MV-4-11 (cell line): ENCODE data around the gene ABL1.

Source experiments
- DNase-seq: peaks from one replicate; lab custom pipeline; 2025; lab: John Stamatoyannopoulos, UW

ABL1 gene

DNA sequence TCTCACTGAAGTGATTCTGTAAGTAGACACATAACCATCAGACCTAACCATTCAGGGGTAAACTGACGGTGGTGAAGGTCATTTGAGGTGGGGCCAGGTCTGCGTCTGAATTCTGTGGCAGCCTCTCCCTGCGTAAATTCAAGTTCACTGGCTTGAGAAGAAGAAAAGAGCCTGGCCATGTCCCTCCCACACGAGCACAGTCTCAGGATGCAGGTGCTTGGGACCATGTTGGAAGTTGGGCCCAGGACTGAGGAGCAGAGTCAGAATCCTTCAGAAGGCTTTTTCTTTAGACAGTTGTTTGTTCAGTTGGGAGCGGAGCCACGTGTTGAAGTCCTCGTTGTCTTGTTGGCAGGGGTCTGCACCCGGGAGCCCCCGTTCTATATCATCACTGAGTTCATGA is 37.5 kb downstream of the ABL1 start:
- no peak for DNase-seq

DNA sequence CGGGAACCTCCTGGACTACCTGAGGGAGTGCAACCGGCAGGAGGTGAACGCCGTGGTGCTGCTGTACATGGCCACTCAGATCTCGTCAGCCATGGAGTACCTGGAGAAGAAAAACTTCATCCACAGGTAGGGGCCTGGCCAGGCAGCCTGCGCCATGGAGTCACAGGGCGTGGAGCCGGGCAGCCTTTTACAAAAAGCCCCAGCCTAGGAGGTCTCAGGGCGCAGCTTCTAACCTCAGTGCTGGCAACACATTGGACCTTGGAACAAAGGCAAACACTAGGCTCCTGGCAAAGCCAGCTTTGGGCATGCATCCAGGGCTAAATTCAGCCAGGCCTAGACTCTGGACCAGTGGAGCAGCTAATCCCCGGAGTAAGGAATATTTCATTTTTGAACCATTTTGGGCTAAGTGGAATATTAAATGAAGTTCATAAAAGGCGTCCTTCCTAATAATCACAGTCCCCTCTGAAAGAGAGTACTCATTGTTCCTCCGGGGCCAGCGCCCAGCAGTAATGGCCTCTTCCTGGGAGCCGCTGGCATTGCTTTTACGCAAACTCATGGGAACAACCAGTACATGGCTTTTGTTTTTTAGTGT is 38.0 kb downstream of the ABL1 start:
- no peak for DNase-seq

DNA sequence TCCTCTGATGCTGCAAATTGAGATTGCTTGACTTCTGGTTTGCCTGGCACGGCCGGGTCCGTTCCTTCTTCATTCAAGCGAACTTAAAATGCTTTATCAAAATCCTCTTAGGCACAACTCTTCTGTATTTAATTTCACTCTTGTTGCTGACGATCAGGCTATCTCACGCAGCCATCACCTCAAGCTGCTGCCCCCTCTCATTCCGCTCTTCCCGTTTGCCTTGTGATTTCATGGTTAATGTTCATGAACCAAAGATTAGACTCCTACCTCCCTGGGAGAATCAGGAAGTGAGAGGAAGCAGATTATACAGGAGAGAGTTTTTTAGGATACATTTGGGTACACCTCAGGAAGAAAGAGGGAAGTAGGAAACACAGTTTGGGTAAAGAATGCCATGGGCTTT is 38.9 kb downstream of the ABL1 start:
- DNase-seq, result no peak

DNA sequence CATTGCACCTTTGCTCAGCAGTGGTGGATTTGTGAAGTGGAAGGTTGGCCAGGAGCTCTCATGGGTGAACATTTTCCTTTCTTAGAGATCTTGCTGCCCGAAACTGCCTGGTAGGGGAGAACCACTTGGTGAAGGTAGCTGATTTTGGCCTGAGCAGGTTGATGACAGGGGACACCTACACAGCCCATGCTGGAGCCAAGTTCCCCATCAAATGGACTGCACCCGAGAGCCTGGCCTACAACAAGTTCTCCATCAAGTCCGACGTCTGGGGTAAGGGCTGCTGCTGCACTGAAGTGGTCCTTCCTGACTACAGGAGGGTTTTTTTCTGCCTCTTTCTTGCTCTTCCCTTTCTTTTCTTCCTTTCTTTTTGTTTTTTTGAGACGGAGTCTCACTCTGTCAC is 39.7 kb downstream of the ABL1 start:
- DNase-seq, result no peak

DNA sequence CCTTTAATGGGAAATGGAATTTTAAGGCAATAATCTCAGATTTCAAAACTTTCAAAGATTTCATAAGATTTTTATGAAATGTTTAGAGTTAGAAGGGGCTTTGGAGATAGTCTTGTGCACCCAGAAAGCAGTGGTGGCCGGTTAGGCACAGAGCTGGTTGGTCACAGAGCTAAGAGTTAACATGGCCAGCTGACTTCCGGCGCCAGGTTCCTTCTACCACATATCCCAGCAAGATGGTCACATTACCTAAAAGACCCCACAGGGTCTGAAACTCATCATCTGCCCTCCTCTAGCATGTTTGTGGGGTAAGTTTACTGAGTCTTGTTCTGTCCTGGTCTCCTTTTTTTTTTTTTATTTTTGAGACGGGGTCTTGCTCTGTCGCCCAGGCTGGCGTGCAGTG is 42.2 kb downstream of the ABL1 start:
- no peak for DNase-seq

DNA sequence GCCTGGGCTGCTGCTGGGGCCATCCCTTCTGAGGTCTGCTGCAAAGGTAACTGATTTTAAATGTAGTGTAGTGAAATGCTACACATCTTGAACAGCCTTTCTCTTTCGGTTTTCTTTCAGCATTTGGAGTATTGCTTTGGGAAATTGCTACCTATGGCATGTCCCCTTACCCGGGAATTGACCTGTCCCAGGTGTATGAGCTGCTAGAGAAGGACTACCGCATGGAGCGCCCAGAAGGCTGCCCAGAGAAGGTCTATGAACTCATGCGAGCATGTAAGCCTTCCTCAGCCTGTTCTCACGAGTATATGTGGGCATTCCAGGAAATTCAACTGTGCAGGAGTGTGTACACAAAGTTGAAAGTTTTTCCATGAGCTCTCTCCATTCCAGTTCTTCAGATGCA is 43.2 kb downstream of the ABL1 start:
- DNase-seq, result no peak

DNA sequence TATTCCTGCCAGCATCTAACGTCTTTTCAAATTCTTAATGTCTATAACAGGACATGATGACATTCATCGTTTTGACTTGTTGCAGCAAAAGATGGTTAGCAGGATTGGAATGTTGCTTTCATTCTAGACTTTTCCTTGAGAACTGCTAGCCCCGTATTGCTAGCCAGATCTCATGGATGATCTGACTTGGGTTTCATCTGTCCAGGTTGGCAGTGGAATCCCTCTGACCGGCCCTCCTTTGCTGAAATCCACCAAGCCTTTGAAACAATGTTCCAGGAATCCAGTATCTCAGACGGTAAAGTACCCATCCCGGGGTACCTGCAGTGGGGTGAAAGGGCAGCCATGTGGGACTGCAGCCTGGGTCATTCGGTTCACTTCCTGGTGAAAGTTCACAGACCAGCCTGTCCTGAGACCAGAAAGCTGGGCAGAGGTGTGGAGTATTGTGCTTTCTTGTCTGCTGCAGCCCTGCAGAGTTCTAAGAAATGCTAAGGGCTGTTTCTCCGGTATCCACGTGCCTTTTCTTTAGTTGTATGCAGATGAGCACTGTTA is 44.9 kb downstream of the ABL1 start:
- no peak for DNase-seq

DNA sequence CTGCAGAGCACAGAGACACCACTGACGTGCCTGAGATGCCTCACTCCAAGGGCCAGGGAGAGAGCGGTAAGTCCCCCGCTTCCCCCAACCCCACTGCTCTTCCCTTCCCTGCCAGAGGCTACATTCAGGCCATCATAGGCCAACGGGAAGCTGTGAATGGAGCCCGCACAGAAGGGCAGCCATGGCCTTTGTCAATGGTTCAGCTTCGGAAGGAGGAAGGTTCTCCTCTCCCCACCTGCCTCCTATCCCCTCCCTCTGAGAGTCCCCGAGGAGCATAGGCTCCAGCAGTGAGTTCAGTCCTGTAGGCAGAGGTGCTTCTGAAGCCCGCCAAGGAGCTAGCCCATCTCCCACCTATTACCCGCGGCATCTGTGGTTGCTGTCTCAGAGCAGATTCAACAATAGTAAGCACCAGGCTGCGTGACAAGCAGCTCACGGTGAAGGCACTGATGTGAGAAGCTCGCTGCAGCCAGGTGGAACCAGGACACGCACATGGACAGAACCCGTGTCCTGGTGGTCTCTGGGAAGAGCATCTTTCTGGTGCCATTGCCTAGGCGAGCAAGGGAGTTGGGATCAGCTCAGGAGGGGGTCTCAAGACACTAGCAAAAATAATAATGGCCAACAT is 45.7 kb downstream of the ABL1 start:
- DNase-seq, result no peak

DNA sequence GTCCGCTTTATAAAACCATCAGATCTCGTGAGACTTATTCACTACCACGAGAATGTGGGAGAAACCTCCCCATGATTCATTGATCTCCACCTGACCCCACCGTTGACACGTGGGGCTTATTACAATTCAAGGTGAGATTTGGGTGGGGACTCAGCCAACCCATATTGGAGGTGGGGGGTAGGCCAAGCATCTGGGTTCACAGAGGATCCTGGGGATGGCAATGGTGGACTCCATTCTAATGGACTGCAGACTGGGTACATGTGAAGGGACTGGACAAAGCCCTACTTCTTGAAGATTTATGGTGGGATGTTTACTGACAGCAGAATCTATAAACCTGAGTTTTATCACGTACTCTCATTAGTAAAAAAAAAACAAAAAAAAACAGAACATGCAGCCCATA is 46.5 kb downstream of the ABL1 start:
- DNase-seq, result no peak

DNA sequence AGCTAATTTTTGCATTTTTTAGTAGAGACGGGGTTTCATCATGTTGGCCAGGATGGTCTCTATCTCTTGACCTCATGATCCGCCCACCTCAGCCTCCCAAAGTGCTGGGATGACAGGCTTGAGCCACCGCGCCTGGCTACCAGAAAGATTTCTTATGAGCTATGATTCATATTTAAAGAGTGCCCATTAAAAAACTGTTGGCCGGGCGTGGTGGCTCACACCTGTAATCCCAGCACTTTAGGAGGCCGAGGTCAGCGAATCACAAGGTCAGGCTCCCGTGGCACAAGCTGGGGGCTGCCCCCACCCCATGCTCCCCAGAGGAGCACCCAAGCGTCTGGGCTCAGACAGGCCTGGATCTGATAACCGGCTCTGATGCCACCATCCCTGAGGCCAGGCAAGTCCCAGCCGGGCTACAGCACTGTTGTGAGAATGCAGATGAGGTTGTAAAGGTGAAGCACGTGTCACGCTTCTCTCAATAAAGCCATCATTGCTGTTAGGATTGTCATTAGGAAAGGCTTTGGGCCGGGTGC is 47.7 kb downstream of the ABL1 start:
- DNase-seq, result no peak

DNA sequence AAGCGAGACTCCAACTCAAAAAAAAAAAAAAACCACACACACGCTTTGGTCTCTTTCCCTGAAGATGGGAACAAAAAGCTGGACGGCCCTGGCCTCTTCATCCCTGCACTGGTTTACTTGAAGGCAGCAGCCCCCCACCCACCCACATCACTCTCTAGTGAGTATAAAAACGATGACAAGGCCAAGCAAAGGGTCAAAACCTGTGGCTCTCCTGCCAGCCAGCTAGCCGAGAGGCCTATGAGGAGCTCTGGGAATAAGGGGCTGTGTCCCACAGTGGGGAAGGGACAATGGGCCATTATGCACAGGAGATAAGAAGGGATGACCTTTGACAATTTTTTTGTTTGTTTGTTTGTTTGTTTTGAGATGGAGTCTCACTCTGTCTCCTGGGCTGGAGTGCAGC is 48.4 kb downstream of the ABL1 start:
- no peak for DNase-seq

DNA sequence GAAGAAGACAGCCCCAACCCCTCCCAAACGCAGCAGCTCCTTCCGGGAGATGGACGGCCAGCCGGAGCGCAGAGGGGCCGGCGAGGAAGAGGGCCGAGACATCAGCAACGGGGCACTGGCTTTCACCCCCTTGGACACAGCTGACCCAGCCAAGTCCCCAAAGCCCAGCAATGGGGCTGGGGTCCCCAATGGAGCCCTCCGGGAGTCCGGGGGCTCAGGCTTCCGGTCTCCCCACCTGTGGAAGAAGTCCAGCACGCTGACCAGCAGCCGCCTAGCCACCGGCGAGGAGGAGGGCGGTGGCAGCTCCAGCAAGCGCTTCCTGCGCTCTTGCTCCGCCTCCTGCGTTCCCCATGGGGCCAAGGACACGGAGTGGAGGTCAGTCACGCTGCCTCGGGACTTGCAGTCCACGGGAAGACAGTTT is 49.1 kb downstream of the ABL1 start:
- DNase-seq, result no peak

DNA sequence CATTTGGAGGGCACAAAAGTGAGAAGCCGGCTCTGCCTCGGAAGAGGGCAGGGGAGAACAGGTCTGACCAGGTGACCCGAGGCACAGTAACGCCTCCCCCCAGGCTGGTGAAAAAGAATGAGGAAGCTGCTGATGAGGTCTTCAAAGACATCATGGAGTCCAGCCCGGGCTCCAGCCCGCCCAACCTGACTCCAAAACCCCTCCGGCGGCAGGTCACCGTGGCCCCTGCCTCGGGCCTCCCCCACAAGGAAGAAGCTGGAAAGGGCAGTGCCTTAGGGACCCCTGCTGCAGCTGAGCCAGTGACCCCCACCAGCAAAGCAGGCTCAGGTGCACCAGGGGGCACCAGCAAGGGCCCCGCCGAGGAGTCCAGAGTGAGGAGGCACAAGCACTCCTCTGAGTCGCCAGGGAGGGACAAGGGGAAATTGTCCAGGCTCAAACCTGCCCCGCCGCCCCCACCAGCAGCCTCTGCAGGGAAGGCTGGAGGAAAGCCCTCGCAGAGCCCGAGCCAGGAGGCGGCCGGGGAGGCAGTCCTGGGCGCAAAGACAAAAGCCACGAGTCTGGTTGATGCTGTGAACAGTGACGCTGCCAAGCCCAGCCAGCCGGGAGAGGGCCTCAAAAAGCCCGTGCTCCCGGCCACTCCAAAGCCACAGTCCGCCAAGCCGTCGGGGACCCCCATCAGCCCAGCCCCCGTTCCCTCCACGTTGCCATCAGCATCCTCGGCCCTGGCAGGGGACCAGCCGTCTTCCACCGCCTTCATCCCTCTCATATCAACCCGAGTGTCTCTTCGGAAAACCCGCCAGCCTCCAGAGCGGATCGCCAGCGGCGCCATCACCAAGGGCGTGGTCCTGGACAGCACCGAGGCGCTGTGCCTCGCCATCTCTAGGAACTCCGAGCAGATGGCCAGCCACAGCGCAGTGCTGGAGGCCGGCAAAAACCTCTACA is 49.8 kb downstream of the ABL1 start:
- DNase-seq, result no peak

DNA sequence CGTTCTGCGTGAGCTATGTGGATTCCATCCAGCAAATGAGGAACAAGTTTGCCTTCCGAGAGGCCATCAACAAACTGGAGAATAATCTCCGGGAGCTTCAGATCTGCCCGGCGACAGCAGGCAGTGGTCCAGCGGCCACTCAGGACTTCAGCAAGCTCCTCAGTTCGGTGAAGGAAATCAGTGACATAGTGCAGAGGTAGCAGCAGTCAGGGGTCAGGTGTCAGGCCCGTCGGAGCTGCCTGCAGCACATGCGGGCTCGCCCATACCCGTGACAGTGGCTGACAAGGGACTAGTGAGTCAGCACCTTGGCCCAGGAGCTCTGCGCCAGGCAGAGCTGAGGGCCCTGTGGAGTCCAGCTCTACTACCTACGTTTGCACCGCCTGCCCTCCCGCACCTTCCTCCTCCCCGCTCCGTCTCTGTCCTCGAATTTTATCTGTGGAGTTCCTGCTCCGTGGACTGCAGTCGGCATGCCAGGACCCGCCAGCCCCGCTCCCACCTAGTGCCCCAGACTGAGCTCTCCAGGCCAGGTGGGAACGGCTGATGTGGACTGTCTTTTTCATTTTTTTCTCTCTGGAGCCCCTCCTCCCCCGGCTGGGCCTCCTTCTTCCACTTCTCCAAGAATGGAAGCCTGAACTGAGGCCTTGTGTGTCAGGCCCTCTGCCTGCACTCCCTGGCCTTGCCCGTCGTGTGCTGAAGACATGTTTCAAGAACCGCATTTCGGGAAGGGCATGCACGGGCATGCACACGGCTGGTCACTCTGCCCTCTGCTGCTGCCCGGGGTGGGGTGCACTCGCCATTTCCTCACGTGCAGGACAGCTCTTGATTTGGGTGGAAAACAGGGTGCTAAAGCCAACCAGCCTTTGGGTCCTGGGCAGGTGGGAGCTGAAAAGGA is 50.7 kb downstream of the ABL1 start:
- no peak for DNase-seq

DNA sequence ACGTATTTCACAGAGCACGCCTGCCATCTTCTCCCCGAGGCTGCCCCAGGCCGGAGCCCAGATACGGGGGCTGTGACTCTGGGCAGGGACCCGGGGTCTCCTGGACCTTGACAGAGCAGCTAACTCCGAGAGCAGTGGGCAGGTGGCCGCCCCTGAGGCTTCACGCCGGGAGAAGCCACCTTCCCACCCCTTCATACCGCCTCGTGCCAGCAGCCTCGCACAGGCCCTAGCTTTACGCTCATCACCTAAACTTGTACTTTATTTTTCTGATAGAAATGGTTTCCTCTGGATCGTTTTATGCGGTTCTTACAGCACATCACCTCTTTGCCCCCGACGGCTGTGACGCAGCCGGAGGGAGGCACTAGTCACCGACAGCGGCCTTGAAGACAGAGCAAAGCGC is 51.9 kb downstream of the ABL1 start:
- no peak for DNase-seq

DNA sequence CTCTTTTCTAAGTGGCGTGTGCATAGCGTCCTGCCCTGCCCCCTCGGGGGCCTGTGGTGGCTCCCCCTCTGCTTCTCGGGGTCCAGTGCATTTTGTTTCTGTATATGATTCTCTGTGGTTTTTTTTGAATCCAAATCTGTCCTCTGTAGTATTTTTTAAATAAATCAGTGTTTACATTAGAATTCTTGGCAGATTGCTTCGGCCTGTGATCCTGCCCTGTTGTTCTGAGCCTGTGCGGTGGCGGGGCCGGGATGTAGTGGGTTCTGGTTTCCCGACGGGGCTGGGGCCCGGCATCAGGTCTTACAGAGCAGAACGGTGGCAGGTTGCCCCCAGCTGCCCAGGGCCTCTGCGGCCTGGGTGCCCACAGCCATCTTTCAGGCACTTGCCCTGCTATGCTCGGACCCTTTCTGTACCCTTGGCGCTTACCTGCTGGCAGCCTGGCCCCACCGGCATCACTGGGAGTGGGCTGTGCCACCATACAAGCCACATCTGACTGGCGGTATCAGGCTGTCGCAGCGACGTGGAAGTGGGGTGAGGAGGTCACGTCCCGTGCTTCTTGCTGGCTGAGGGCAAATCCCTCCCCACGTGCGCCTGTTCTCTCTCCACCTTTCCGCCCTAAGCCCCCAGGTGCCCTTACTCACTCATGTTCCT is 52.6 kb downstream of the ABL1 start:
- DNase-seq, result no peak

DNA sequence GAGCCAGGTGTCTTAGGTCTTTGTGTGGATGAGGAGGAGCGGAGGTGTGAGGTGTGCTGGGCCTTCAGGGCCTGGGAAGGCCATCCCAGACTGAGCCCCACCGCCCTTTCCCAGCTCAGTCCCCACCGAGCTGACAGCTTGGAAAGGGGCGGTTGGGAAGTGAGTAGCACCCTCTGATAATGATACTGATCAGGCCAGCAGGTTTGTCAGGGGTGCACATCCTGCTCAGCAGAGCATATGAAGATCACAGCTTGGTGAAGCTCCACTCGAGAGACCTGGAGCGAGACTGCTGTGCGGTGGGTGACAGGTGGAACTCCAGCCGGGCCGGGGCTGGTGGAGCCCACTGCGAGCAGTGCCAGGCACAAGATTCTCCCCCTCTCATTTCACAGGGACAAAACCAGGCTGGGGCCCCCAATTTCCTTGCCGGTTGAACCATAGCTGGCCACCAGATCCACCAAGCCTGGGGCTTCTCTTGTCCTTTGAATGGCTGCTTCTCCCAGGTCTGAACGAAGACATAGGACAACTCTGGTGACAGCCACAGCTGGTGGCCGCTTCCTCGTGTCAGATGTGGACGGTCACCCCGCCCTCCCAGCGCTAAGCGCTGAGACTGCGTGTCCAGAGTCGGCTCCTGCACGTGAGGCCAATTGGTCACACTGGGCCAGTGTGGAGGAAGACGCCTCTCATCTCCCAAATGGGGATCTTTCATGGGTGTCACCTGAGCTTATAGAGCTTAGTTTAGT is 53.3 kb downstream of the ABL1 start:
- DNase-seq, result no peak

DNA sequence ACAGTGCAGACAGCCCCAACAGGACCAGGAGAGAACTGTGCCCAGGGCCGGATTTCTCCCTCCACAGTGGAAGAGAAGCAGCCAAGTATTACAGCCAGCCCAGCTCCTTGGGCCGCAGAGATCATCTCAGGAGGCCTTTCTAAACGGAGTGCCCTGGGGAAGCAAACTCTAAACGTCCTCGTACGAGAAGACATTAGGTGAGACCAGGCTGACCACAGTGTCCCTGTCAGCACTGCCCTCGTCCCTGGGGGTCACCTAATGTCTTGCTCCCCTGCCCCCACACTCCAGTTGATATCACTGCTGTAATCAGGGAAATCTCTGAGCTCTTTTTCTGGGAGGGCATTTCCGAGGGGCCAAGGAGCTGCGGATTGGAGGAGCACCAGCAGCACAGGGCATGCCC is 55.1 kb downstream of the ABL1 start:
- no peak for DNase-seq

DNA sequence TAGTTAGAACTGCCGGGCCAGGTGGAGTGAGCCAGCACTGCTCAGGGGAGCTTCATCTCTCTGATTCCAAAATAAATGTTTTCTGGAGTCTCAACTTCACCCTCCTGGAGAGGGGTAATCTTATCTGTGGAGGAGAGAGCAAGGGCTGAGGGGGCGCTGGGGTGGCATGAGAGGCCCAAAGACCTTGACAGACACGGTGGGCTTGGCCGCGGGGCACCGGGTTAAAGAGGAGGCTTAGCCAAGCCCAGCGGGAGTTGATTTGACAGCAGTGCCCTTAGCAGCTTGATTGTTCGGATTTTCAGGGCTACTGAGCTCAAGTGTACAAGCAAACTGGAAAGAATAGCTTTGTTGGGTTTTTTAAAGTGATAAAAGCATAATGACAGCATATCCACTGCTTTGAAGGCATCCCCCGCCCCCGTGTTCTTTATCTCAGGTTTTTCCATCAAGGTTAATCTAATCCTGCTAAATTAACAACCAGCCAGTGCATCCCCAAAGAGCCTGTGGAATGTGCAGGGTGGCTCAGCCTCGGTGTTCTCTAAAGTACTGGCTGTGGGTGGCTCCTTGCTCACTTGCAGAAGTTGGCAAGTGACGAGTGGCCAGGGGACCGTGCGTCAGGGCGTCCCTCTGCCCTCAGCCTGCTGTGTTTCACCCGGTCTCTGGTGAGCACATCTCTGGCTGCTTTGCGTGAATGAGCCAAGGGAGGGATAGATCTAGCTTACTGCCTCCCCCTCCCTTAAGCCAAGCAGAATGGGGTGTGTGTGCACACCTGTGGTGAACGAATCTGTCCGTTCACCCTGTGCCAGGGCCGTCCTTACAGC is 56.0 kb downstream of the ABL1 start:
- DNase-seq, result no peak
